ENCODE measurements around the gene GJD4. TPM values are rescaled to one million over a fixed set of nuclear protein-coding genes. Genes with fewer than 3 reads are reported as not detected.

GJD4 gene
- total and polyA plus RNA-seq, 2 donors (not counting 1 experiment from before 2014, with no cell fraction given) = not detected

GRCh38 chr10:35588836-35589235 lies 16.3 kb upstream of the GJD4 start:
- POLR2A ChIA-PET = no interaction called here
- intact Hi-C loops (cut with micrococcal nuclease) = no loop called here
- CTCF ChIA-PET = interaction anchor here (0.6 to 1.4 kb wide), 2 partner anchors 26 kb away, joined by 3 to 4 read pairs; no protein-coding TSS in a partner anchor

GRCh38 chr10:35592441-35592840 lies 12.7 kb upstream of the GJD4 start:
- no peak overlapping the region for H3K4me3 ChIP-seq (ENCODE audit: control extremely low read depth in 1 of 5, extremely low read depth in 1 of 5, insufficient read depth in 1 of 5, low read depth in 2 of 5, low read length in 4 of 5)
- intact Hi-C loops (cut with micrococcal nuclease) = no loop called here
- no peaks in the 10 kb centered on the region for H3K36me3 ChIP-seq (replicated peaks in 1 of 2; ENCODE audit: control extremely low read depth in 1 of 2, control insufficient read depth in 1 of 2, extremely low read depth in 1 of 2, insufficient read depth in 2 of 2, low read length in 1 of 2)
- DNase-seq = no peak
- H3K9me3 Mint-ChIP-seq (ENCODE audit: insufficient read depth) = peaks cover 5% of the 10 kb centered on the region
- no peak for ATAC-seq (ENCODE audit: low read depth)
- H3K27ac ChIP-seq (ENCODE audit: low read length in 2 of 2) = no peak overlapping the region
- peaks cover 0 to 4% (median 1%) of the 10 kb centered on the region in 4 experiments for H3K27me3 ChIP-seq (replicated peaks in 1 of 4; ENCODE audit: control extremely low read depth in 1 of 4, control insufficient read depth in 3 of 4, insufficient read depth in 4 of 4, low read length in 3 of 4)
- H3K9me3 ChIP-seq (ENCODE audit: control extremely low read depth in 1 of 3, control insufficient read depth in 2 of 3, insufficient read depth in 1 of 3, low read length in 2 of 3) = peaks cover 4 to 20% (median 7%) of the 10 kb centered on the region in 3 donors
- H2AFZ ChIP-seq (ENCODE audit: insufficient read depth, low read depth, low read length, poor library complexity, severe bottlenecking) = no peak overlapping the region
- no CpG with 5 or more reads among the region's 4 CpGs for WGBS (ENCODE audit: insufficient coverage)
- ChIA-PET CTCF (interaction anchor here (0.6 kb wide), 1 partner anchor 260 kb away, joined by 4 read pairs; no protein-coding TSS in a partner anchor), POLR2A (no interaction called here)
- peaks cover 14% of the 10 kb centered on the region for H3K27me3 Mint-ChIP-seq
- no peaks in the 10 kb centered on the region for H3K79me2 ChIP-seq (ENCODE audit: control insufficient read depth, insufficient read depth, low read length)
- no peaks in the 10 kb centered on the region for H3K4me1 ChIP-seq (ENCODE audit: control insufficient read depth in 2 of 2, insufficient read depth in 2 of 2, low read length in 2 of 2)
- no peak overlapping the region for H3K4me2 ChIP-seq (replicated peaks; ENCODE audit: low read depth, low read length, poor library complexity, severe bottlenecking)
- H3K27ac Mint-ChIP-seq = no peak overlapping the region
- H3K4me1 Mint-ChIP-seq = no peaks in the 10 kb centered on the region
- TF ChIP-seq CTCF (IDR thresholded peaks at IDR 0.05) (no peak), EZH2 (IDR thresholded peaks at IDR 0.05; ENCODE audit: borderline replicate concordance, insufficient read depth, low read depth, low read length, poor library complexity, severe bottlenecking) (no peak)
- no peak overlapping the region for H3K9ac ChIP-seq (ENCODE audit: low read length)
- no peak overlapping the region for H3K4me3 Mint-ChIP-seq
- H4K20me1 ChIP-seq (ENCODE audit: control insufficient read depth, insufficient read depth, low read length, poor library complexity, severe bottlenecking) = no peaks in the 10 kb centered on the region

More at GRCh38 chr10:35588836-35589235, 16.3 kb upstream of the GJD4 start:
- Histone ChIP-seq H3K9me3 (ENCODE audit: control extremely low read depth in 1 of 3, control insufficient read depth in 2 of 3, insufficient read depth in 1 of 3, low read length in 2 of 3) (peaks cover 4 to 7% (median 7%) of the 10 kb centered on the region in 3 donors), H2AFZ (ENCODE audit: insufficient read depth, low read depth, low read length, poor library complexity, severe bottlenecking) (no peak overlapping the region), H3K79me2 (ENCODE audit: control insufficient read depth, insufficient read depth, low read length) (no peaks in the 10 kb centered on the region), H4K20me1 (ENCODE audit: control insufficient read depth, insufficient read depth, low read length, poor library complexity, severe bottlenecking) (no peaks in the 10 kb centered on the region), H3K4me3 (ENCODE audit: control extremely low read depth in 1 of 5, extremely low read depth in 1 of 5, insufficient read depth in 1 of 5, low read depth in 2 of 5, low read length in 4 of 5) (no peak overlapping the region), H3K4me1 (ENCODE audit: control insufficient read depth in 2 of 2, insufficient read depth in 2 of 2, low read length in 2 of 2) (no peaks in the 10 kb centered on the region), H3K36me3 (replicated peaks in 1 of 2; ENCODE audit: control extremely low read depth in 1 of 2, control insufficient read depth in 1 of 2, extremely low read depth in 1 of 2, insufficient read depth in 2 of 2, low read length in 1 of 2) (no peaks in the 10 kb centered on the region), H3K9ac (ENCODE audit: low read length) (no peak overlapping the region), H3K27me3 (replicated peaks in 1 of 4; ENCODE audit: control extremely low read depth in 1 of 4, control insufficient read depth in 3 of 4, insufficient read depth in 4 of 4, low read length in 3 of 4) (peaks cover 0 to 4% (median 1%) of the 10 kb centered on the region in 4 experiments), H3K27ac (ENCODE audit: low read length in 2 of 2) (no peak overlapping the region), H3K4me2 (replicated peaks; ENCODE audit: low read depth, low read length, poor library complexity, severe bottlenecking) (no peak overlapping the region)
- H3K27me3 Mint-ChIP-seq = peaks cover 19% of the 10 kb centered on the region
- no peak for DNase-seq
- H3K9me3 Mint-ChIP-seq (ENCODE audit: insufficient read depth) = peaks cover 5% of the 10 kb centered on the region
- no peak overlapping the region for H3K4me3 Mint-ChIP-seq
- no peak overlapping the region for H3K27ac Mint-ChIP-seq
- TF ChIP-seq CTCF (IDR thresholded peaks at IDR 0.05) (no peak), EZH2 (IDR thresholded peaks at IDR 0.05; ENCODE audit: borderline replicate concordance, insufficient read depth, low read depth, low read length, poor library complexity, severe bottlenecking) (no peak)
- no peaks in the 10 kb centered on the region for H3K4me1 Mint-ChIP-seq
- no peak for ATAC-seq (ENCODE audit: low read depth)
